LNCaP clone FGC (cell line): ENCODE results near the gene PRL.

ENCODE experiments used
- DNase-seq: peaks from one replicate; pipeline ENCODE4 v3.0.0-alpha.2; 2011; ENCODE audit warnings: low read depth
- H3K4me3 ChIP-seq: 2 replicates; pipeline ENCODE4 v1.5.1; 2011; ENCODE audit warnings: mild to moderate bottlenecking, low read depth, low read length, control low read depth
- CTCF ChIP-seq: IDR thresholded peaks from 2 replicates; pipeline ENCODE4 v1.5.1; 2012; ENCODE audit warnings: mild to moderate bottlenecking; ENCODE audit not compliant: control insufficient read depth, insufficient read depth; ENCODE audit errors: extremely low read depth

The PRL gene

GRCh38 chr6:22279427-22279826 is 17.4 kb downstream of the PRL start:
- H3K4me3 ChIP-seq: no peak overlapping the region
- no peak for TF ChIP-seq CTCF
- no peak for DNase-seq

GRCh38 chr6:22271081-22271480 is 25.8 kb downstream of the PRL start:
- H3K4me3 ChIP-seq: no peak overlapping the region
- no peak for DNase-seq
- TF ChIP-seq CTCF: no peak

GRCh38 chr6:22263748-22264147 is 33.1 kb downstream of the PRL start:
- no peak for DNase-seq
- TF ChIP-seq CTCF: no peak
- no peak overlapping the region for H3K4me3 ChIP-seq

- 0 out of 2 replicates have a peak overlapping the region, but pooled peaks have one; percentile 10 for H3K4me3 ChIP-seq
- DNase-seq: peak; percentile 56
- TF ChIP-seq CTCF: no peak
Measured at GRCh38 chr6:22254886-22255285, 42.0 kb downstream of the PRL start.

GRCh38 chr6:22253955-22254655 is 42.7 kb downstream of the PRL start:
- no peak for TF ChIP-seq CTCF
- no peak for DNase-seq
- no peak overlapping the region for H3K4me3 ChIP-seq

- no peak overlapping the region for H3K4me3 ChIP-seq
- no peak for DNase-seq
- TF ChIP-seq CTCF: no peak
Measured at GRCh38 chr6:22251348-22251747, 45.5 kb downstream of the PRL start.

- no peak overlapping the region for H3K4me3 ChIP-seq
- no peak for DNase-seq
- no peak for TF ChIP-seq CTCF
Measured at GRCh38 chr6:22250486-22250885, 46.4 kb downstream of the PRL start.
